ENCODE data around the gene FAHD2A.

DNA sequence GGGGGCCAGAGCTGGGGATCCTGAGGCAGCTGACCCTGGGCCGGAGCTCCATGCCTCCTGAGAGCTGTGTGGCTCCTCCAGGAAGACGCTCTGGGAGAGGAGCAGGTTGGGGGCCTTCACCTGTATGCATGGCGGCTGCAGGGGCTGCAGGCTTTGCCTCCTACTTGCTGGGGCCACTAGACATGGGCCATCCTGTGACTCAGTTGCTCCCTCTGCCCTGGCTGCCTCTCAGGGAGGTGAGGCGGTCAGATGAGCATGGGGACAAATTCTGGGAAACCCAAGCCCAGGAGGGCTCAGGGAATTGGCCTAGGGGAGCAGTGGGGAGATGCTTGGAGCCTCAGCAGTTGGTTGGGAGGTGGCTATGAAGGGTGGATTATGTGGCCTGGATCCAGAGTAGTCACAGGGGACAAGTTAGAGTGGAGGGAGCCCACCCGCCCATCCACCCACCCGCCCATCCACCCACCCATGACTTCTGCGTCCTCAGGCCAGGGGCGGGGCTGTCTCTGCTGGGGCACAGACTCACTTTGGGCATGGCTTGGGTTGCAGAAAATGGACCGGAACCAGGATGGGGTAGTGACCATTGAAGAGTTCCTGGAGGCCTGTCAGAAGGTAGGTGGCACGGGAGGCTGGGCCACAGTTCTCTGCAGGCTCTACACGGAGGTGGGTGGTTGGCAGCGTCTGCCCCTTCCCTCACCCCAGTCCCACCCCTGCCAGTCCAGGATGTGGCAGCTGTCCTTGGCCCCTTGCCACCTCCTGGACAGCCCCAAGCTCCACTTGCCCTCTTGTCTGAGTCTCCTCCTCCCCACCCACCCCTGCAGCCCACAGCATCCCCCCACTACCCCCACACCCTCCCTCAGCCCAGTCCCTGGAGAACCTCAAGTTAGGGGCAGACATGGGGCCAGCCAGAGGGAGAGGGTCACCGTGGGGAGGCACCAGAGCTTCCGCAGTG, 19.5 kb upstream of the FAHD2A start:
- TF ChIP-seq, protein P1, sequence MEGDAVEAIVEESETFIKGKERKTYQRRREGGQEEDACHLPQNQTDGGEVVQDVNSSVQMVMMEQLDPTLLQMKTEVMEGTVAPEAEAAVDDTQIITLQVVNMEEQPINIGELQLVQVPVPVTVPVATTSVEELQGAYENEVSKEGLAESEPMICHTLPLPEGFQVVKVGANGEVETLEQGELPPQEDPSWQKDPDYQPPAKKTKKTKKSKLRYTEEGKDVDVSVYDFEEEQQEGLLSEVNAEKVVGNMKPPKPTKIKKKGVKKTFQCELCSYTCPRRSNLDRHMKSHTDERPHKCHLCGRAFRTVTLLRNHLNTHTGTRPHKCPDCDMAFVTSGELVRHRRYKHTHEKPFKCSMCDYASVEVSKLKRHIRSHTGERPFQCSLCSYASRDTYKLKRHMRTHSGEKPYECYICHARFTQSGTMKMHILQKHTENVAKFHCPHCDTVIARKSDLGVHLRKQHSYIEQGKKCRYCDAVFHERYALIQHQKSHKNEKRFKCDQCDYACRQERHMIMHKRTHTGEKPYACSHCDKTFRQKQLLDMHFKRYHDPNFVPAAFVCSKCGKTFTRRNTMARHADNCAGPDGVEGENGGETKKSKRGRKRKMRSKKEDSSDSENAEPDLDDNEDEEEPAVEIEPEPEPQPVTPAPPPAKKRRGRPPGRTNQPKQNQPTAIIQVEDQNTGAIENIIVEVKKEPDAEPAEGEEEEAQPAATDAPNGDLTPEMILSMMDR (IDR thresholded peaks at IDR 0.05; ENCODE audit: borderline replicate concordance, extremely low read depth, low read length, poor library complexity, severe bottlenecking), result no peak
- no peak for TF ChIP-seq EZH2 (IDR thresholded peaks at IDR 0.05; ENCODE audit: borderline replicate concordance, low read depth, low read length, severe bottlenecking)

Measured in DND-41 (cell line).